H1 (cell line): ENCODE data around the gene MCEMP1. TPM values are rescaled to one million over a fixed set of nuclear protein-coding genes. Genes with fewer than 3 reads are reported as not detected.

Experiments used
- CTCF ChIA-PET: fragments of 300-600 bp; sonication (Branson Sonifier 250); formaldehyde crosslinking; loops from one replicate; lab custom pipeline; 2021; ENCODE audit not compliant: partially characterized antibody; lab: Charles Lee
- POLR2A ChIA-PET: fragments of 300-600 bp; sonication (Branson Sonifier 250); formaldehyde crosslinking; loops from one replicate; lab custom pipeline; 2021; ENCODE audit warnings: inconsistent platforms; ENCODE audit not compliant: partially characterized antibody; lab: Charles Lee
- DNase-seq, 2 experiments: peaks; one replicate each; pipeline versions ENCODE4 v3.0.0 to v3.0.0-alpha.2; 2010 to 2022; ENCODE audit warnings: low spot score in 2 of 2, low read depth in 1 of 2, mixed read lengths in 1 of 2
- FAIRE-seq: peaks from 2 replicates; lab custom pipeline; 2011; peaks lifted over from hg19 to GRCh38; lab: Jason Lieb, UNC
- H2AFZ ChIP-seq: 2 replicates; pipeline ENCODE4 v1.8.1; 2012; ENCODE audit warnings: low read length, inconsistent platforms
- H2AK5ac ChIP-seq: 2 replicates; pipeline ENCODE4 v1.6.1; 2013; ENCODE audit warnings: low read depth, low read length
- H2BK120ac ChIP-seq: replicated peaks from 2 replicates; pipeline ENCODE3; 2013; ENCODE audit warnings: low read depth, low read length, inconsistent platforms
- H2BK12ac ChIP-seq: 2 replicates; pipeline ENCODE4 v1.6.1; 2013; ENCODE audit warnings: low read depth, low read length
- H2BK15ac ChIP-seq: 2 replicates; pipeline ENCODE4 v1.6.1; 2013; ENCODE audit warnings: low read length
- H2BK20ac ChIP-seq: 2 replicates; pipeline ENCODE4 v1.6.1; 2013; ENCODE audit warnings: low read length
- H2BK5ac ChIP-seq: 2 replicates; pipeline ENCODE4 v1.6.1; 2013; ENCODE audit warnings: low read depth, low read length
- H3K14ac ChIP-seq: 2 replicates; pipeline ENCODE4 v1.6.1; 2013; ENCODE audit warnings: inconsistent platforms; ENCODE audit not compliant: insufficient read length
- H3K18ac ChIP-seq: 2 replicates; pipeline ENCODE4 v1.6.1; 2013; ENCODE audit warnings: low read length; ENCODE audit errors: extremely low read depth
- H3K23ac ChIP-seq: 2 replicates; pipeline ENCODE4 v1.6.1; 2013; ENCODE audit warnings: inconsistent platforms; ENCODE audit not compliant: insufficient read length
- H3K23me2 ChIP-seq: 2 replicates; pipeline ENCODE4 v1.6.1; 2013; ENCODE audit warnings: low read depth, low read length
- H3K27ac ChIP-seq: 2 replicates; pipeline ENCODE4 v1.6.1; 2011; ENCODE audit warnings: low read depth, low read length, inconsistent platforms
- H3K27me3 ChIP-seq, 4 experiments: replicated peaks in 1 of 4; 1 replicate in 1 of 4; 2 replicates in 3 of 4; pipeline versions ENCODE4 v1.6.1 to v1.8.1; 2011 to 2013; ENCODE audit warnings: low read length in 3 of 4, mild to moderate bottlenecking in 3 of 4, inconsistent platforms in 2 of 4, mixed read lengths in 2 of 4, moderate library complexity in 1 of 4; ENCODE audit not compliant: control insufficient read depth in 3 of 4, insufficient read depth in 3 of 4; ENCODE audit errors: extremely low read depth in 1 of 4
- H3K36me3 ChIP-seq, 4 experiments: 2 replicates each; pipeline versions ENCODE4 v1.6.1 to v1.8.1; 2011 to 2013; ENCODE audit warnings: mild to moderate bottlenecking in 4 of 4, low read length in 3 of 4, moderate library complexity in 2 of 4, control low read depth in 1 of 4, inconsistent platforms in 1 of 4; ENCODE audit not compliant: insufficient read depth in 4 of 4, control insufficient read depth in 2 of 4
- H3K4ac ChIP-seq: replicated peaks from 2 replicates; pipeline ENCODE3; 2013; ENCODE audit warnings: low read length, low read depth, mixed read lengths, inconsistent platforms; ENCODE audit not compliant: insufficient read length
- H3K4me1 ChIP-seq, 4 experiments: replicated peaks in 1 of 4; 1 replicate in 1 of 4; 2 replicates in 3 of 4; pipeline versions ENCODE4 v1.6.1 to v1.8.1; 2011 to 2013; ENCODE audit warnings: low read length in 3 of 4, inconsistent platforms in 2 of 4, mixed read lengths in 1 of 4; ENCODE audit not compliant: insufficient read depth in 4 of 4, control insufficient read depth in 3 of 4
- H3K4me2 ChIP-seq, 2 experiments: 2 replicates each; pipeline versions ENCODE4 v1.6.1 to v1.8.1; 2011 to 2013; ENCODE audit warnings: low read depth in 2 of 2, low read length in 2 of 2, control low read depth in 1 of 2, inconsistent platforms in 1 of 2, mild to moderate bottlenecking in 1 of 2; ENCODE audit not compliant: insufficient read depth in 1 of 2
- H3K4me3 ChIP-seq, 4 experiments: fragments of 200-600, 300-600 bp in 1 of 4; sonication (generic), shearing (Covaris generic), sonication (Bioruptor Twin) in 1 of 4; 2 replicates each; pipeline versions ENCODE4 v1.5.1 to v1.8.1; 2011 to 2016; ENCODE audit warnings: low read length in 4 of 4, low read depth in 3 of 4, control low read depth in 2 of 4, inconsistent platforms in 2 of 4, mild to moderate bottlenecking in 2 of 4, mixed read lengths in 1 of 4, moderate library complexity in 1 of 4; ENCODE audit not compliant: insufficient read depth in 2 of 4; ENCODE audit errors: extremely low read depth in 1 of 4
- H3K56ac ChIP-seq: replicated peaks from 2 replicates; pipeline ENCODE3; 2013; ENCODE audit warnings: low read depth, mild to moderate bottlenecking, mixed read lengths, low read length, inconsistent platforms; ENCODE audit not compliant: insufficient read length
- H3K79me1 ChIP-seq: 2 replicates; pipeline ENCODE4 v1.6.1; 2013; ENCODE audit warnings: low read depth, low read length, control low read depth
- H3K79me2 ChIP-seq, 2 experiments: 2 replicates each; pipeline versions ENCODE4 v1.6.1 to v1.8.1; 2012 to 2013; ENCODE audit warnings: low read length in 2 of 2, mild to moderate bottlenecking in 2 of 2, inconsistent platforms in 1 of 2; ENCODE audit not compliant: insufficient read depth in 2 of 2, control insufficient read depth in 1 of 2
- H3K9ac ChIP-seq, 4 experiments: replicated peaks in 1 of 4; 1 replicate in 1 of 4; 2 replicates in 3 of 4; pipeline versions ENCODE4 v1.6.1 to v1.8.1; 2011 to 2013; ENCODE audit warnings: low read depth in 3 of 4, low read length in 3 of 4, control low read depth in 2 of 4, mild to moderate bottlenecking in 2 of 4, moderate library complexity in 2 of 4, inconsistent platforms in 1 of 4; ENCODE audit errors: extremely low read depth in 1 of 4
- H3K9me3 ChIP-seq, 2 experiments: 2 replicates each; pipeline versions ENCODE4 v1.6.1 to v1.8.1; 2012 to 2013; ENCODE audit warnings: mild to moderate bottlenecking in 2 of 2, moderate library complexity in 2 of 2, control low read depth in 1 of 2, inconsistent platforms in 1 of 2, low read depth in 1 of 2, low read length in 1 of 2, mixed read lengths in 1 of 2; ENCODE audit not compliant: insufficient read depth in 2 of 2
- H4K20me1 ChIP-seq, 2 experiments: replicated peaks in 1 of 2; 2 replicates each; pipeline versions ENCODE3 to v1.8.1; 2011 to 2013; ENCODE audit warnings: inconsistent platforms in 2 of 2, low read length in 2 of 2, mild to moderate bottlenecking in 1 of 2; ENCODE audit not compliant: insufficient read depth in 2 of 2, control insufficient read depth in 1 of 2
- H4K5ac ChIP-seq: 2 replicates; pipeline ENCODE4 v1.6.1; 2013; ENCODE audit warnings: low read length, low read depth, mixed read lengths, inconsistent platforms; ENCODE audit not compliant: insufficient read length
- H4K8ac ChIP-seq: 2 replicates; pipeline ENCODE4 v1.8.0; 2013; ENCODE audit warnings: mild to moderate bottlenecking, moderate library complexity, low read length, inconsistent platforms; ENCODE audit not compliant: insufficient read depth; ENCODE audit errors: extremely low read depth
- H4K91ac ChIP-seq: replicated peaks from 2 replicates; pipeline ENCODE3; 2013; ENCODE audit warnings: low read length, mixed read lengths, inconsistent platforms; ENCODE audit not compliant: insufficient read length
- ASH2L ChIP-seq: fragments of 200-600, 300-600 bp; sonication (generic); IDR thresholded peaks from one replicate; pipeline ENCODE4 v1.7.1; 2017; ENCODE audit warnings: low read length
- ATF2 ChIP-seq: IDR thresholded peaks from 2 replicates; pipeline ENCODE4 v1.6.1; 2012; ENCODE audit warnings: low read length, inconsistent platforms
- CBX8 ChIP-seq: fragments of 300-800, 300-1000 bp; sonication (generic); IDR thresholded peaks from 2 replicates; pipeline ENCODE4 v1.7.1; 2016; ENCODE audit warnings: low read depth, low read length, borderline replicate concordance
- CREB1 ChIP-seq: IDR thresholded peaks from 2 replicates; pipeline ENCODE4 v1.6.1; 2012; ENCODE audit warnings: inconsistent platforms
- CTCF ChIP-seq, 3 experiments: IDR thresholded peaks; 1 replicate in 2 of 3; 2 replicates in 1 of 3; pipeline versions ENCODE4 v1.5.1 to v1.6.1; 2011; ENCODE audit warnings: low read length in 3 of 3, mild to moderate bottlenecking in 3 of 3, inconsistent platforms in 2 of 3, low read depth in 1 of 3, moderate library complexity in 1 of 3; ENCODE audit not compliant: insufficient read depth in 1 of 3; ENCODE audit errors: control extremely low read depth in 1 of 3
- KDM4A ChIP-seq: IDR thresholded peaks from one replicate; pipeline ENCODE4 v1.7.1; 2012; ENCODE audit warnings: low read depth, mild to moderate bottlenecking, moderate library complexity, low read length, inconsistent platforms; ENCODE audit not compliant: severe bottlenecking
- KDM5A ChIP-seq: fragments of 200-600 bp; IDR thresholded peaks from 2 replicates; pipeline ENCODE4 v1.7.1; 2012; ENCODE audit warnings: mild to moderate bottlenecking, low read length, inconsistent platforms, mixed read lengths
- SAP30 ChIP-seq: fragments of 300-600 bp; sonication (generic); IDR thresholded peaks from 2 replicates; pipeline ENCODE4 v1.7.1; 2012; ENCODE audit warnings: low read length, moderate library complexity, mild to moderate bottlenecking, inconsistent platforms; ENCODE audit not compliant: insufficient read depth, insufficient replicate concordance
- TAF7 ChIP-seq: optimal IDR thresholded peaks from 2 replicates; pipeline ENCODE3; 2011; ENCODE audit warnings: low read depth, mild to moderate bottlenecking, inconsistent platforms, low read length, moderate library complexity, borderline replicate concordance
- WGBS, 2 experiments: shearing (Covaris generic) in 1 of 2; methylation state at CpG; one replicate each; pipeline versions ENCODE4 v1.1.6 to v1.1.7; 2013 to 2015; ENCODE audit warnings: low lambda C conversion rate in 2 of 2, mixed read lengths in 2 of 2, inconsistent platforms in 1 of 2, low coverage in 1 of 2, missing lambda C conversion rate in 1 of 2; ENCODE audit not compliant: insufficient replicate concordance in 2 of 2, insufficient coverage in 1 of 2, insufficient read length in 1 of 2; ENCODE audit errors: extremely low coverage in 1 of 2, missing lambda C conversion rate in 1 of 2; 5-methylcytosine and 5-hydroxymethylcytosine counted together
- polyA plus RNA-seq, 7 experiments: library from polyadenylated mRNA; depleted of rRNA in 3 of 7; stranded (reverse) in 5 of 7; unstranded in 2 of 7; fragments of >200 nt in 5 of 7; fragments of 200-250 nt in 2 of 7; gene quantifications; 1 replicate in 5 of 7; 2 replicates in 1 of 7; 4 replicates in 1 of 7; pipeline versions ENCODE4 v1.2.1 to v1.2.3, GENCODE V29; 2011 to 2013; ENCODE audit warnings: missing spikeins in 2 of 7, mixed read lengths in 2 of 7
- total RNA-seq: library from RNA; stranded (reverse); fragmentation: NEBNext Ultra II Directional; extraction: Animal tissue kit (Norgen Biotek cat#: 25700); gene quantifications from 2 replicates; pipeline ENCODE4 v1.2.1, GENCODE V29; 2021

Gene MCEMP1
- total and polyA plus RNA-seq, 2 of the 8 experiments (the other 6 are each of a cell fraction or from before 2014, with no cell fraction given), result not detected

- ChIA-PET CTCF (interaction anchor here (1.0 to 1.8 kb wide), 5 partner anchors 11 to 156 kb away, joined by 4 to 7 read pairs (median 4); no protein-coding TSS in a partner anchor), POLR2A (interaction anchor here (1.0 to 1.8 kb wide), 2 partner anchors 24 to 175 kb away, joined by 3 to 8 read pairs; no protein-coding TSS in a partner anchor)
- no peak overlapping the region for H3K9ac ChIP-seq
- no peak overlapping the region for H3K4me3 ChIP-seq
- H3K4ac ChIP-seq, result no peak overlapping the region
- H3K23ac ChIP-seq, result no peak overlapping the region
- peaks cover 5% of the 10 kb centered on the region; the same call in 1 of the 2 replicates for H3K23me2 ChIP-seq
- H2BK12ac ChIP-seq, result no peak overlapping the region
- no peak overlapping the region for H2AK5ac ChIP-seq
- peaks cover 0 to 16% of the 10 kb centered on the region in 2 experiments for H4K20me1 ChIP-seq
- peaks cover 0 to 3% of the 10 kb centered on the region in 2 experiments; a peak in 1 of 4 replicates for H3K79me2 ChIP-seq
- no peak overlapping the region for H3K14ac ChIP-seq
- no peak overlapping the region for H2AFZ ChIP-seq
- DNase-seq (no peak), FAIRE-seq (no peak)
- WGBS, 2 experiments, result 92% methylated on average over 16 of the region's 20 CpGs; no CpG with 5 or more reads in 1 of the 2 experiments
- H3K36me3 ChIP-seq, result peaks cover 0 to 6% (median 2%) of the 10 kb centered on the region in 4 experiments; a peak in 2 of 8 replicates
- peak overlapping the region; percentile 72; the same call in 1 of the 2 replicates for H2BK20ac ChIP-seq
- H3K27ac ChIP-seq, result no peak overlapping the region
- no peak overlapping the region; the same call in 1 of the 2 replicates for H4K8ac ChIP-seq
- no peak overlapping the region for H4K91ac ChIP-seq
- H3K79me1 ChIP-seq, result no peaks in the 10 kb centered on the region; the same call in 1 of the 2 replicates
- no peaks in the 10 kb centered on the region; a peak in 1 of 7 replicates for H3K27me3 ChIP-seq
- no peak overlapping the region for H3K56ac ChIP-seq
- no peak overlapping the region for H4K5ac ChIP-seq
- no peak overlapping the region for H2BK120ac ChIP-seq
- no peak overlapping the region for H2BK15ac ChIP-seq
- no peak overlapping the region for H2BK5ac ChIP-seq
- H3K4me1 ChIP-seq, result peaks cover 0 to 5% (median 0%) of the 10 kb centered on the region in 4 experiments; a peak in 2 of 7 replicates
- H3K18ac ChIP-seq, result no peak overlapping the region
- H3K4me2 ChIP-seq, result no peak overlapping the region
- H3K9me3 ChIP-seq, result no peaks in the 10 kb centered on the region; a peak in 1 of 4 replicates
- TF ChIP-seq ASH2L (no peak), CTCF (IDR thresholded peaks at IDR 0.05; ENCODE audit: control extremely low read depth in 1 of 3, insufficient read depth in 1 of 3, low read depth in 1 of 3, low read length in 3 of 3) (no peak), KDM5A (no peak), CBX8 (no peak), TAF7 (no peak), SAP30 (no peak), ATF2 (no peak), CREB1 (no peak), KDM4A (no peak)
These were observed 32.4 kb upstream of the MCEMP1 start for GRCh38 chr19:7644550-7644877.
